Endothelial cell of umbilical vein (primary cell): ENCODE data around the gene KLF16. TPM values are rescaled to one million over a fixed set of nuclear protein-coding genes. Genes with fewer than 3 reads are reported as not detected.

Experiments
- BruUV-seq: library from RNA; stranded (reverse); fragments of 400-500 nt; replicated peaks from 2 replicates; lab custom pipeline; 2021; lab: Mats Ljungman, UMichigan
- CTCF ChIA-PET: fragments of 300-600, 350-600 bp; sonication (Branson Sonifier 250); formaldehyde crosslinking; loops from one replicate; lab custom pipeline; 2021; ENCODE audit warnings: antibody characterized with exemption, inconsistent platforms; lab: Charles Lee
- POLR2A ChIA-PET: fragments of 300-600, 350-600 bp; sonication (Branson Sonifier 250); formaldehyde crosslinking; loops from one replicate; lab custom pipeline; 2021; ENCODE audit warnings: antibody characterized with exemption, inconsistent platforms; lab: Charles Lee
- DNase-seq: peaks from one replicate; pipeline ENCODE4 v3.0.0-alpha.2; 2011; ENCODE audit warnings: low read depth, low spot score
- FAIRE-seq: peaks from 2 replicates; lab custom pipeline; 2011; peaks lifted over from hg19 to GRCh38; lab: Jason Lieb, UNC
- H2AFZ ChIP-seq: 2 replicates; pipeline ENCODE4 v1.6.0; 2012; ENCODE audit warnings: low read depth, low read length, control low read depth, inconsistent platforms
- H3K27ac ChIP-seq: 2 replicates; pipeline ENCODE4 v1.5.1; 2011; ENCODE audit warnings: low read depth, mild to moderate bottlenecking, control low read depth, low read length, moderate library complexity; ENCODE audit not compliant: insufficient read depth
- H3K27me3 ChIP-seq, 2 experiments: 2 replicates each; pipeline versions ENCODE4 v1.6.0 to v1.6.1; 2011; ENCODE audit warnings: low read length in 2 of 2, mixed read lengths in 1 of 2; ENCODE audit not compliant: control insufficient read depth in 2 of 2, insufficient read depth in 2 of 2
- H3K36me3 ChIP-seq, 2 experiments: 2 replicates in 1 of 2; 3 replicates in 1 of 2; pipeline ENCODE4 v1.5.1; 2011; ENCODE audit warnings: low read length in 2 of 2, mild to moderate bottlenecking in 1 of 2, moderate library complexity in 1 of 2; ENCODE audit not compliant: control insufficient read depth in 2 of 2, insufficient read depth in 2 of 2; ENCODE audit errors: extremely low read depth in 1 of 2
- H3K4me1 ChIP-seq: 3 replicates; pipeline ENCODE4 v1.5.1; 2011; ENCODE audit warnings: mild to moderate bottlenecking, low read length; ENCODE audit not compliant: control insufficient read depth, insufficient read depth; ENCODE audit errors: extremely low read depth
- H3K4me2 ChIP-seq: 2 replicates; pipeline ENCODE4 v1.6.1; 2011; ENCODE audit warnings: low read length, control low read depth, mixed read lengths; ENCODE audit not compliant: insufficient read depth
- H3K4me3 ChIP-seq, 3 experiments: fragments of 200-600 bp in 1 of 3; sonication (generic), shearing (Covaris generic) in 1 of 3; replicated peaks in 1 of 3; 2 replicates each; pipeline ENCODE4 v1.5.1; 2011 to 2016; ENCODE audit warnings: control low read depth in 3 of 3, low read length in 3 of 3, mild to moderate bottlenecking in 2 of 3, inconsistent platforms in 1 of 3, low read depth in 1 of 3, moderate library complexity in 1 of 3; ENCODE audit not compliant: insufficient read depth in 1 of 3
- H3K79me2 ChIP-seq: 2 replicates; pipeline ENCODE4 v1.6.0; 2012; ENCODE audit warnings: low read length, inconsistent platforms; ENCODE audit not compliant: control insufficient read depth, insufficient read depth
- H3K9ac ChIP-seq: replicated peaks from 2 replicates; pipeline ENCODE3; 2011; ENCODE audit warnings: low read length, control low read depth; ENCODE audit not compliant: insufficient read depth; ENCODE audit errors: extremely low read depth
- H3K9me1 ChIP-seq: replicated peaks from 3 replicates; pipeline ENCODE4 v1.6.0; 2011; ENCODE audit warnings: mild to moderate bottlenecking, low read length; ENCODE audit not compliant: control insufficient read depth, insufficient read depth; ENCODE audit errors: extremely low read depth
- H3K9me3 ChIP-seq: replicated peaks from 2 replicates; pipeline ENCODE4 v1.5.1; 2012; ENCODE audit warnings: low read length, inconsistent platforms; ENCODE audit not compliant: control insufficient read depth, insufficient read depth
- H4K20me1 ChIP-seq: replicated peaks from 2 replicates; pipeline ENCODE3; 2011; ENCODE audit warnings: mild to moderate bottlenecking, low read length; ENCODE audit not compliant: control insufficient read depth, insufficient read depth; ENCODE audit errors: extremely low read depth
- EZH2 ChIP-seq: IDR thresholded peaks from 2 replicates; pipeline ENCODE4 v1.6.1; 2012; ENCODE audit warnings: borderline replicate concordance, low read depth, mild to moderate bottlenecking, moderate library complexity, low read length, inconsistent platforms; ENCODE audit not compliant: severe bottlenecking
- FOS ChIP-seq: IDR thresholded peaks from 2 replicates; pipeline ENCODE4 v1.6.1; 2011; ENCODE audit warnings: mild to moderate bottlenecking, low read length, moderate library complexity, borderline replicate concordance; ENCODE audit not compliant: insufficient read depth
- GATA2 ChIP-seq: IDR thresholded peaks from 2 replicates; pipeline ENCODE4 v1.7.0; 2011; ENCODE audit warnings: low read depth, mild to moderate bottlenecking, moderate library complexity, mixed read lengths, low read length; ENCODE audit not compliant: insufficient read length, insufficient read depth
- JUN ChIP-seq: IDR thresholded peaks from 2 replicates; pipeline ENCODE4 v1.6.1; 2011; ENCODE audit warnings: borderline replicate concordance, low read depth; ENCODE audit not compliant: insufficient read length, insufficient read depth
- MYC ChIP-seq: IDR thresholded peaks from one replicate; pipeline ENCODE4 v1.6.1; 2011; ENCODE audit warnings: mild to moderate bottlenecking, low read depth, low read length
- POLR2A ChIP-seq: IDR thresholded peaks from 2 replicates; pipeline ENCODE4 v1.6.1; 2012; ENCODE audit warnings: low read depth, mild to moderate bottlenecking, control low read depth, low read length
- POLR2AphosphoS5 ChIP-seq: IDR thresholded peaks from 2 replicates; pipeline ENCODE4 v1.6.1; 2012; ENCODE audit warnings: low read depth, mild to moderate bottlenecking, control low read depth, low read length, moderate library complexity; ENCODE audit not compliant: insufficient read depth
- dilution Hi-C: fragments of 300-500 bp; cut with MboI; formaldehyde crosslinking; loops from one replicate; pipeline ENCODE4 v1.15.0; 2019; ENCODE audit warnings: low sequenced_read_pairs; ENCODE audit not compliant: extremely low pct_ligation_motif_present
- intact Hi-C: fragments of 100-400 bp; cut with micrococcal nuclease; formaldehyde crosslinking; loops from one replicate; pipeline ENCODE4 v1.10.0; 2022
- polyA plus RNA-seq, 4 experiments: library from polyadenylated mRNA; depleted of rRNA in 3 of 4; stranded (reverse) in 3 of 4; unstranded in 1 of 4; fragments of >200 nt; gene quantifications; 2 replicates each; pipeline versions ENCODE4 v1.2.1 to v1.2.3, GENCODE V29; 2011 to 2012; ENCODE audit warnings: missing spikeins in 1 of 4
- total RNA-seq: library from RNA; stranded (reverse); gene quantifications from 2 replicates; pipeline ENCODE4 v1.2.3, GENCODE V29; 2021
- TF ChIP-seq, protein P1 (sequence below): IDR thresholded peaks from 2 replicates; pipeline ENCODE4 v1.6.1; 2011; ENCODE audit not compliant: insufficient read depth, insufficient read length

KLF16 gene
- total and polyA plus RNA-seq, 2 donors (not counting 3 experiments of a cell fraction or from before 2014, with no cell fraction given) = 11.6 to 36.6 TPM

DNA sequence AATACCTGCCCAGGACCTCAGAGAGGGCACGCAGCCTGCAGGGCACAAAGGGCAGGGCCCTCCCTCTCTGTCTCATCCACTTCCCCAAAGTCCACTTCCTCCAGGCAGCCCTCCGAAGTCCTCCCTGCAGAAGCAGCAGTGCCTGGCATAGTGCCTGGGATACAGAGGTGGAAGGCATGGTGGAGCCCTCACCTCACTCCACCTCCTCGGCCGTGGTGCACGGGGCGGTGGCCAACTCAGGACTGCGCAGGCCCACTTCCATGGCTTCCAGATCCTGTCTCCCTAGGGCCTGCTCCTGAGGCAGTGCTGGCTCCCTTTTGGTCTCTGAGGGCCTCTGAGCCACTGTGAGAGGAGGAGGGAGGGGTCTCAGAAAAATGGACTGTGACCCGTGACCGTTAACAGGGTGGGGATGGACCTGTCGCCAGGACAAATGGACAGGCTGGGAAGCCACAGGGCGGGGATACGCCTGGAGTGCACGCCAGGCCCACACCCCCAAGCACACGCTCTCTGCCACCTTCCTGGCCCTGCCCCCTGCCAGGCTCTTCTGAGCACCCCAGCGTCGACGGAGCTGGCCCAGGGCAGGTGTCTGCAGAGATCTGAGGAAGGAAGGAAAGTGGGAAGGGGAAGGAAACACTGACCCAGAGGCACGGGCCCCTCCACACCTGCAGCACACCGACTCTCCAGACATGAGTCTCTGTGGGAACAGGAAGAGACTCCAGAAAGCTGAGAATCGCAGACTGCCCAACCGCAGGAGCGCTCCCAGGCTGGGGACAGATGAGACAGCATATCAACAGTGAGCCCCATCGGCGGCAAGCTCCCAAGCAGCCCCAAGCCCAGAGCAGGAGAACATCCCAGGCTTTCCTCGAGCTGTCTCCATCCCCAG is 23.5 kb downstream of the KLF16 start:
- H3K9me3 ChIP-seq = no peaks in the 10 kb centered on the region
- no peak overlapping the region for H3K9ac ChIP-seq
- intact Hi-C loops (loop anchor here (1.0 kb wide), 1 partner anchor 14 kb away; no protein-coding TSS in a partner anchor), dilution Hi-C loops (no loop called here)
- H3K36me3 ChIP-seq = peaks cover 0 to 3% of the 10 kb centered on the region in 2 experiments
- no TSS peak for BruUV-seq
- H3K27ac ChIP-seq = no peak overlapping the region
- TF ChIP-seq, protein P1, sequence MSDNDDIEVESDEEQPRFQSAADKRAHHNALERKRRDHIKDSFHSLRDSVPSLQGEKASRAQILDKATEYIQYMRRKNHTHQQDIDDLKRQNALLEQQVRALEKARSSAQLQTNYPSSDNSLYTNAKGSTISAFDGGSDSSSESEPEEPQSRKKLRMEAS = no peak
- no peak for TF ChIP-seq JUN
- TF ChIP-seq GATA2 = no peak
- TF ChIP-seq POLR2AphosphoS5 = no peak
- TF ChIP-seq EZH2 = no peak
- TF ChIP-seq FOS = no peak
- TF ChIP-seq POLR2A = no peak
- no peak for TF ChIP-seq MYC
- no peak for FAIRE-seq
- no peak overlapping the region for H3K4me2 ChIP-seq
- CTCF ChIA-PET = interaction anchor here (1.2 to 7.6 kb wide), 4 partner anchors 8 to 16 kb away, joined by 3 to 83 read pairs (median 4); no protein-coding TSS in a partner anchor
- H3K9me1 ChIP-seq = no peaks in the 10 kb centered on the region
- H3K4me3 ChIP-seq = no peak overlapping the region
- H3K79me2 ChIP-seq = peaks cover 91% of the 10 kb centered on the region
- H3K27me3 ChIP-seq = no peaks in the 10 kb centered on the region
- H4K20me1 ChIP-seq = no peaks in the 10 kb centered on the region
- no peak for DNase-seq
- H2AFZ ChIP-seq = no peak overlapping the region
- H3K4me1 ChIP-seq = peaks cover 16% of the 10 kb centered on the region
- POLR2A ChIA-PET = no interaction called here
